ENCODE data around the gene RBM43. TPM values are rescaled to one million over a fixed set of nuclear protein-coding genes. Genes with fewer than 3 reads are reported as not detected.

Gene RBM43
- total RNA-seq, 4 donors from 2014 or later, result 0.51 to 1.9 (median 0.92) TPM

DNA sequence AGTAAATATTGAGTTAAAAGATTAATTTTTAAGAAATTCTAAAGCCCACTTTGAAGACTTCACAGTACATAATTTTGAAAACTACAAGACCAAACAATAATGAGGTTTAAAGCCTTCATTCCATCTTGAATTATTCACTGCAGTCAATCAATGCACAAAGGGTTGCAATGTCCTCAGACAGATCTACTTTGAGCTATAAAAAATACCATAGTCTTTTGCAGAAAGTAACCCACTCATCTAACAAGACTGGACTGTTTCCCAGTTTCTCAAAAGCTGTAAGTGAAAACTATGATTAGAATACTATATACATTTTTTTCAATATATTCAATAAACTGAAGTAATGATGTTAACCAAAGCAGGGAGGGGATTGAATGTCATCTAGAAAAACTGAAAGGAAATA, 10.2 kb upstream of the RBM43 start:
- no peak overlapping the region for H3K4me3 ChIP-seq
- H3K4me1 ChIP-seq, result no peaks in the 10 kb centered on the region
- no peaks in the 10 kb centered on the region for H3K9me3 ChIP-seq
- no peak for ATAC-seq
- DNase-seq, result no peak
- TF ChIP-seq POLR2A (IDR thresholded peaks at IDR 0.05), result no peak
- TF ChIP-seq, protein P1, sequence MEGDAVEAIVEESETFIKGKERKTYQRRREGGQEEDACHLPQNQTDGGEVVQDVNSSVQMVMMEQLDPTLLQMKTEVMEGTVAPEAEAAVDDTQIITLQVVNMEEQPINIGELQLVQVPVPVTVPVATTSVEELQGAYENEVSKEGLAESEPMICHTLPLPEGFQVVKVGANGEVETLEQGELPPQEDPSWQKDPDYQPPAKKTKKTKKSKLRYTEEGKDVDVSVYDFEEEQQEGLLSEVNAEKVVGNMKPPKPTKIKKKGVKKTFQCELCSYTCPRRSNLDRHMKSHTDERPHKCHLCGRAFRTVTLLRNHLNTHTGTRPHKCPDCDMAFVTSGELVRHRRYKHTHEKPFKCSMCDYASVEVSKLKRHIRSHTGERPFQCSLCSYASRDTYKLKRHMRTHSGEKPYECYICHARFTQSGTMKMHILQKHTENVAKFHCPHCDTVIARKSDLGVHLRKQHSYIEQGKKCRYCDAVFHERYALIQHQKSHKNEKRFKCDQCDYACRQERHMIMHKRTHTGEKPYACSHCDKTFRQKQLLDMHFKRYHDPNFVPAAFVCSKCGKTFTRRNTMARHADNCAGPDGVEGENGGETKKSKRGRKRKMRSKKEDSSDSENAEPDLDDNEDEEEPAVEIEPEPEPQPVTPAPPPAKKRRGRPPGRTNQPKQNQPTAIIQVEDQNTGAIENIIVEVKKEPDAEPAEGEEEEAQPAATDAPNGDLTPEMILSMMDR (IDR thresholded peaks at IDR 0.05 in 4 of 5, conservative IDR thresholded peaks at IDR 0.05 in 1 of 5), result no peak
- in situ Hi-C loops (cut with MboI; ENCODE audit: low sequenced_read_pairs in 4 of 4), result no loop called here
- intact Hi-C loops (cut with DNase I; ENCODE audit: low total_unique reads), result no loop called here
- H3K36me3 ChIP-seq, result no peaks in the 10 kb centered on the region
- no peak overlapping the region for H3K27ac ChIP-seq
- no peaks in the 10 kb centered on the region for H3K27me3 ChIP-seq

DNA sequence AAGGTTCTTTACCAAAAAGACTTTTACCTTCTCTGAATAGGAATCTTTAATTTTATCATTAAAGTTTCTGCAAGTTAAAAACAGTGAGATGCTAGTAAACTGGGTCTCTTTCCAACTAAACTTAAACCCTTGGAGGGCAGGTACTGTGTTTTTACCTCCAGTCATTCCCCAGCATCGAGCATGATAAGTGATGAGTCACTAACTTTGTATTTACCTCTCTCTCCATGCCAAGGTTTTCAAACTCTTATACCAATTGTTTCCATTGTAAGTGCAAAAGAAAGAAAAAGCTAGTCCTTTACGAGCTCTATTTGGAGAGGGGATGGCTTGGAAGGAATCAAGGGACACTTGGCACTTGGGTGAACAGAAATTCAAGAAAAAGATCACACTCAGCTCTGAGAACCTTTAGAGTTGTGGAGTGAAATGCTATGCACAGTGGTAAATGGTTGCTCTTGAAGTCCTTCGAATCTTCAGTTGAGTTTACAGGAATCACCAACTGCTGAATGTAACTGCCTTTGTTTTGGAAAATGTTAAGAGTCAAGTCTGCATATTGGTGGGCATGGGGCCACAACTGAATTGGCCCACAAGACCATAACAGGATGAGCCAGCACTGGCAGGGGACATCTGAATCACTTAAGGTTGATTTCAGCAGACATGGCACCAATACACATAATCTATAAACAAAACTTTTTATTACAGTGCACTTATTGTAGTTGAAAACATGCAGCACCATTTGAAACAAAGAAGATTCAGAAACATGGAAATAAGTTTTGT, 8.3 kb upstream of the RBM43 start:
- Histone ChIP-seq H3K27ac (no peak overlapping the region), H3K36me3 (no peaks in the 10 kb centered on the region), H3K9me3 (no peaks in the 10 kb centered on the region), H3K4me3 (no peak overlapping the region), H3K27me3 (no peaks in the 10 kb centered on the region), H3K4me1 (no peaks in the 10 kb centered on the region)
- in situ Hi-C loops (cut with MboI; ENCODE audit: low sequenced_read_pairs in 4 of 4), result no loop called here
- DNase-seq (no peak), ATAC-seq (no peak)
- no peak for TF ChIP-seq POLR2A (IDR thresholded peaks at IDR 0.05)
- TF ChIP-seq, protein P1 (IDR thresholded peaks at IDR 0.05 in 4 of 5, conservative IDR thresholded peaks at IDR 0.05 in 1 of 5), result no peak
- intact Hi-C loops (cut with DNase I; ENCODE audit: low total_unique reads), result no loop called here

DNA sequence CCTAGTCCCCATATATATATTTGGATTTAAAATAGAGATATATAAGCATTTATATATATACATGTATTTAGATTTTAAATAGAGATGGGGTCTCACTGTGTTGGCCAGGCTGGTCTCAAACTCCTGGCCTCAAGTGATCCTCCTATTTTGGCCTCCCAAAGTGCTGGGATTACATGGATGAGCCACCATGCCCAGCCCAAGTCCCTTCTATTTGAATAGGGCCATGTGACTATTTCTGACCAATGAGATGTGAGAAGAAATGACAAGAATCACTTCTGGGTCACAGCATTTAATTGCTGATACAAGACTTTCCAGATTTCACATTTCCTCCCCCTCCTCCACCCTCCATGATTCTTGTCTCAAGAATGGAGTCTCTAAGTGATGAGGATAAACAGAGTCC, 6.4 kb upstream of the RBM43 start:
- H3K27me3 ChIP-seq, result no peaks in the 10 kb centered on the region
- in situ Hi-C loops (cut with MboI; ENCODE audit: low sequenced_read_pairs in 4 of 4) (no loop called here), intact Hi-C loops (cut with DNase I; ENCODE audit: low total_unique reads) (no loop called here)
- H3K4me1 ChIP-seq, result no peaks in the 10 kb centered on the region
- no peak overlapping the region for H3K4me3 ChIP-seq
- H3K36me3 ChIP-seq, result no peaks in the 10 kb centered on the region
- TF ChIP-seq POLR2A (IDR thresholded peaks at IDR 0.05), result no peak
- TF ChIP-seq, protein P1 (IDR thresholded peaks at IDR 0.05 in 4 of 5, conservative IDR thresholded peaks at IDR 0.05 in 1 of 5), result no peak
- no peak overlapping the region for H3K27ac ChIP-seq
- H3K9me3 ChIP-seq, result no peaks in the 10 kb centered on the region
- DNase-seq, result no peak
- ATAC-seq, result no peak

DNA sequence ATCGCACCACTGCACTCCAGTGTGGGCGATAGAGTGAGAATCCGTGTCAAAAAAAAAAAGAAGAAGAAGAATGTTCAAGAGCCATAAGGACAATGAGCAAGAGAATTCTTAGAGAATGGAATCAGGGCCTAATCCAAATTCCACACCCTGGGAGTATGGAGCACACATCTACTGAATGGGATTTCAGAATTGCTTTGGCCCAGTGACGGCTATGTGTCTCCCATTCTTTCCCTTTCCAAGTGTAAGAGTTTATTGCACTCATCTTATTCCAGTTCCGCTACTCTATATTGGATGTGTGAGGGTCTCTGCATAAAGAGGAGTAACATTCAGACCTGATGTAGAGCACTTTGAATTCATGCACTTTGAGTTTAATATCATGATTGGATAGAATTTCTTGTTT, 5.9 kb upstream of the RBM43 start:
- no peaks in the 10 kb centered on the region for H3K4me1 ChIP-seq
- TF ChIP-seq, protein P1 (IDR thresholded peaks at IDR 0.05 in 4 of 5, conservative IDR thresholded peaks at IDR 0.05 in 1 of 5), result no peak
- no peak for TF ChIP-seq POLR2A (IDR thresholded peaks at IDR 0.05)
- in situ Hi-C loops (cut with MboI; ENCODE audit: low sequenced_read_pairs in 4 of 4) (no loop called here), intact Hi-C loops (cut with DNase I; ENCODE audit: low total_unique reads) (no loop called here)
- no peak overlapping the region for H3K4me3 ChIP-seq
- H3K27ac ChIP-seq, result no peak overlapping the region
- no peaks in the 10 kb centered on the region for H3K36me3 ChIP-seq
- ATAC-seq (no peak), DNase-seq (no peak)
- H3K27me3 ChIP-seq, result no peaks in the 10 kb centered on the region
- H3K9me3 ChIP-seq, result no peaks in the 10 kb centered on the region

DNA sequence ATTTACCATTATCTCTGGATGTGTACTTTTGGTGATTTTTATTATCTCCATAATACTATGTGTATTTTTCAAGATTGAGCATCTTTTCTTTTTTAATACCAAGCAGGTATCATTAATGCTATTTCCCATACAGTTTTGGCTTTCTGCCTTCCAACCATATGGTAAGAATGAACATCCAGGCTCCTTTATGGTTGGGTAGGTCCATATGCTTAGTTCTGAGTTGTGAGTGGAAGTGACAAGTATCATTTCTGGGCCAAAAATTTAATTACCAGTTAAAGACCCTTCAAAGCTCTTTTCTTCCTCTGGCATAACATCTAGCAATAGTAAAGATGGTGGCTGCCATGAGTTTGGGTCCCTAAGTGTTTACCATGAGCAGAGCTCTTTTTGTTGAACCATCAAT, 4.3 kb upstream of the RBM43 start:
- no peaks in the 10 kb centered on the region for H3K27me3 ChIP-seq
- no peaks in the 10 kb centered on the region for H3K36me3 ChIP-seq
- ATAC-seq (no peak), DNase-seq (no peak)
- no peak for TF ChIP-seq POLR2A (IDR thresholded peaks at IDR 0.05)
- TF ChIP-seq, protein P1 (IDR thresholded peaks at IDR 0.05 in 4 of 5, conservative IDR thresholded peaks at IDR 0.05 in 1 of 5), result no peak
- no peak overlapping the region for H3K4me3 ChIP-seq
- H3K9me3 ChIP-seq, result no peaks in the 10 kb centered on the region
- H3K27ac ChIP-seq, result no peak overlapping the region
- intact Hi-C loops (cut with DNase I; ENCODE audit: low total_unique reads), result no loop called here
- peaks cover 0 to 8% of the 10 kb centered on the region in 2 donors for H3K4me1 ChIP-seq
- in situ Hi-C loops (cut with MboI; ENCODE audit: low sequenced_read_pairs in 4 of 4), result no loop called here
